Umbilical cord (tissue), 2 donors: ENCODE results near the gene GRIFIN. TPM values are rescaled to one million over a fixed set of nuclear protein-coding genes. Genes with fewer than 3 reads are reported as not detected.

Experiments
- DNase-seq: peaks from one replicate; pipeline ENCODE4 v3.0.0-alpha.2; 2015; ENCODE audit warnings: low spot score
- total RNA-seq: library from RNA; depleted of rRNA; stranded (reverse); fragments of >200 nt; gene quantifications from one replicate; pipeline ENCODE4 v1.2.3, GENCODE V29; 2014; ENCODE audit warnings: low replicate concordance; ENCODE audit not compliant: insufficient read depth

The GRIFIN gene
- total RNA-seq: not detected

- no peak for DNase-seq
Observed at GRCh38 chr7:2476298-2476697, at the start of gene GRIFIN. GRIFIN (minus strand) TSS chr7:2476398; CDS start chr7:2476383, 15 bp downstream.

DNA sequence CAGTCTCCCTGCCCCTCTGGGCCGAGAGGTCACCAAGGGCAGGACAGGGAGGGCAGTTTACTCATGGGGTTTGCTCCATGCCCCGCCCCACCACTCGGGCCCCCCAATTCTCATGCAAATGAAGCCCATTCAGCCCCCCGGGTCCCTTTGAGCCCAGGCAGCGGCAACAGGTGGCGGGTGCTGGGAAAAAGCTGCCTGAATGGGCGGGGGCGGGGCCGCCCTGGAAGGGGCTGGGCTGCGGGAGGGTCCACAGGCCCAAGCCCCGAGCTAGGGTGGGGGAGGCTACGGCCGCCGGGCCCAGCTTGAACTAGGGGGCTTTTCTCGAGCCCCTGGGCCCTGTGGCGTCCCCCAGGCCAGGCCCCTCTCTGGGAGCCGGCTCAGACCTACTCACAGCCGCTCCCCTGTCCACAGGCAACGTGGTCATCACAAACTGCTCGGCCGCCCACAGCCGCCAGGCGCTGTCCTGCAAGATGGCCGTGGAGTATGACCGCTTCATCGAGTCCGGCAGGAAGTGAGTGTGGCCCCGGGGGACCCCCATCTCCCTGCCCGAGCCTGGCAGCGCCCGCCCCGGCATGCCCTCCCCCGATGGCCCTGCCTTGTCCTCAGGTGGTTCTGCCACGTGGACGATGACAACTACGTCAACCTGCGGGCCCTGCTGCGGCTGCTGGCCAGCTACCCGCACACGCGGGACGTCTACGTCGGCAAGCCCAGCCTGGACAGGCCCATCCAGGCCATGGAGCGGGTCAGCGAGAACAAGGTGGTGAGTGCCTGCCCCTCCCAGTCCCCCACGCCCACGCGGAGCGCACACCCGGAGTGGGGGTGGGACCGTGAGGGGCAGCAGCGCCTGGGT lies 48.8 kb upstream of the GRIFIN start:
- DNase-seq: no peak

- DNase-seq: no peak
Observed at GRCh38 chr7:2523941-2524807, 48.0 kb upstream of the GRIFIN start.

DNA sequence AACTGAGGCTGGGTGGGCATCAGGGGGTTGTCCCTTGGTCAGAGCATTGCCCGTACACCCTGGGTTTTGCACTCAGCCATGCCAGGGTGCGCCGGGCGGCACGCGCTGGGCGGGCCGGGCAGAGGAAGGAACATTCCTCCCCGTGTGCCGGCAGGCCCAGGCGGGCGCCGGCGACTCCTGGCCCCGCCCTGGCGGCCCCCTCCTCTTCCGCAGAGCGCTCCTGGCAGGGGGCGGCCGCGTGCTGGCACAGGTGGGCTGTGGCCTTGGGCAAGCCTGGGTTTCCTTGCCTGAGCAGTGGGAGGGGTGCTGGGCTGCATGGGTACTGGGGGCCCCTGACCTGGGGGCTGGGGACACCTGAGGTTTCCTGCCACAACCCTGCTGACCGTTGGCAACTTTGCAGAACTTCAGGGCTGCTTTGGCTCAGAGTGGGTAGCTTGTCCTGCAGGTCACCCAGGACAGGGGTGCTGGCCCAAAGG lies 47.3 kb upstream of the GRIFIN start:
- DNase-seq: no peak

DNA sequence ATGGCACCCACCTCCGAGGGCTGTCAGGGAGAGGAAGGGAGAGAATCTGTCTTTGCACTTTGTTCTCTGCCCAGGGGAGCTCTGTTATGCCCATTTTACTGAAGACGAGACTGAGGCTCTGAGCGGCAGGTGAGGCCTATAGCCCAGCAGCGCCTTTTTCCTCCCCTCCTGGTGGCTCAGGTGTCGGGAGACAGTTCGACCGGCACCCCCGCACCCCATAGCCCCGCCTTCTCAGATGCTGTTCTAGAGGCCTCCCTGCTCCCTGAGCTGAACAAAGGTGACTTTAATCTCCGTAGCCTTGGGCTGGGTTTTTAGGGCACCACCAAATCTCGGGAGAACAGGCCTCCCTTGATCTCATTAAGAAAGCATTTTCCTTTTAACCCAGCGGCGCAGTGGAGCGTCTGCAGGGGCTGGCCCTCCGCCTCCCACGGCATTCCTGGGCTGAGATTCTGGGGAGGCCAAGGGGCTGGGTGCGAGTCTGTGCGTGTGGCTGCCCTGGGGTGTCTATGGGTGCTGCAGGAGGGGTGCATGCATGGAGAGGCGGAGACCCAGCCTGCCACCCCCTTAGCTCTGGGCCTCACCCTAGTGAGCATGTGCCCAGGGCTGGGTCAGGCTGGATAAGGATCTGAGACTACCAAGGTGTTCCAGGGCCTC lies 46.7 kb upstream of the GRIFIN start:
- peak; percentile 82 for DNase-seq

GRCh38 chr7:2521952-2522591 lies 45.9 kb upstream of the GRIFIN start:
- no peak for DNase-seq

GRCh38 chr7:2521341-2521745 lies 45.1 kb upstream of the GRIFIN start:
- no peak for DNase-seq

DNA sequence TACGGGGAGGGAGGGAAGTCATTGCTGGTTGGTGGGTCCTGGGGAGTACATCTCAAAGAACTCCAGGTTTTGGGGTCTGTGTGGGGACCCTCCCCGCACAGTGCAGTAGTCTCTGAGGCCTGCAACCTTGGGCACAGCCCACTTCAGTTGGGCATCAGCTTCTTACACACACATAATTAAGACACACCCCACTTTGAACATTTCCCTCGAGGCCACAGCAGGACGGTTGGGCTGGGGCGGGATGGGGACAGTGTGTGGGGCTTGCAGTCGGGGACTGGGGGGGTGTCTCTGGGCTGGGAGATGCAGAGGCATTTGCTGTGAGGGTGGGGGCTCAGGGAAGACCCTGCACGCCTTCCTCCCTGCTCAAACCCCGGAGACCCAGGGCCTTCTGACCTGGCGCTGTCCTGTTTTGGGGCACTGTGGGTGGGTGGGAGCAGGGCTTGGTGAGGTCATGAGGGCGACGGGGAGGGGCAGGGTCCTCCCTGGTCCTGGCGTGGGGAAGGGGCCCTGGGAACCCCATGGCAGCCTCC lies 44.6 kb upstream of the GRIFIN start:
- DNase-seq: no peak

- no peak for DNase-seq
Observed at GRCh38 chr7:2520131-2520760, 44.0 kb upstream of the GRIFIN start.

- peak; percentile 89 for DNase-seq
Observed at GRCh38 chr7:2519119-2519930, 43.1 kb upstream of the GRIFIN start, which contains the start of gene LFNG. LFNG (plus strand) TSS chr7:2519774; CDS start chr7:2519862, 88 bp downstream.

DNA sequence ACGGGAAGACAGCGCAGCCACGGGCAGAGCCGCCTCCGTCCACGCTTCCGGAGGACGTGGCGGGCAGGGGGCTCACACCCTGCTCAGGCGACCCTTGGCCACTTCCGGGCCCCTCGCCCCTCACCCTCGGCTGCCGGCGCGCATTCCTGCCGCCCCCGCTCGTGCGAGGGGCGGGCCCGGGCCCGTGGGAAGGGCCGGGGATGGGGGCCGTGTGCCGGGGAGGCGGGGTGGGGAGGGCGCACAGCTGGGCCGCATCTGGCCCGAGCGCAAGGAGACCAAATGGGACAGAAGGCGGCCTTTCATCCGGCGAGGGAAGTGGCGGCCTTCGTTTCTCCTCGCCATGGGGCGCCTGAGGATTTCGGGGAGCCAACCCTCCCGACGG lies 42.5 kb upstream of the GRIFIN start:
- DNase-seq: no peak

DNA sequence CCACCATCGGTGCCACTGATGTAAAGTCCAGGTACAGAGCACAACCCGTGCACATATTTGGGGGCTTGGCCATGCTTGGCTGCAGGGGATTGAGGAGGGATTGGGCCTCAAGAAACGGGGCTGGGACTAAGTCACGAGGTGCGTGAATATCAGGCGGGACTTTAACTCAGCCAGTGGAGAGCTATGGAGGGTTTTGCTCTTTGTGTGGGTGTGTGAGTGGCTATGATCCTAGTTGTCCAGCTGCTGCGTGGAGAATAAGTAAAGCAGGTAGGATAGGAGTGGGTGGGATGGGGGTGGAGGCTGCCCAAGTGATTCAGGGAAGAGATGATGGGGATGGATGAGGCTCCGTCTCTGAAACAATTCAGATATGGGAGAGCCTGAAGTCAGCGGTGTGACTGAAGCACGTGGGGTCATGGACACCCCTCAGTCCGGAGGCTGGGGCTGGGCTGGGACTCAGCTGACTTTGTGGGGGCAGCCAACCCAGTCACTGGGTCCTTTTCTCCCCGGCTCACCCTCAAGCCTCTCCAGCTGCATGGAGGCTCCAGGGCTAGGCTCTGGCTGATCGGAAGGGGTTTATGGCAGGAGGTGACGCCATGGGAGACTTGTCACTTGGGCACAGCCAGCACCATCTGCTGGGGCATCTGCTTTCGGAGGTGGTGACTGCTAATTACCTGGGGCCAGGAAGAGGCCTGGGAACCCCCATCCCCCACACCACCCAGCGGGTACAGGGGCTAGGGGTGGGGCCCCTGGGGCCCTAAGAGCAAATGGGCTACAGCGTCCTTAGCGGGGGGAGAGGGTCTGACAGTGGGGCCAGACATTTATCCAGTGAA lies 41.7 kb upstream of the GRIFIN start:
- no peak for DNase-seq

DNA sequence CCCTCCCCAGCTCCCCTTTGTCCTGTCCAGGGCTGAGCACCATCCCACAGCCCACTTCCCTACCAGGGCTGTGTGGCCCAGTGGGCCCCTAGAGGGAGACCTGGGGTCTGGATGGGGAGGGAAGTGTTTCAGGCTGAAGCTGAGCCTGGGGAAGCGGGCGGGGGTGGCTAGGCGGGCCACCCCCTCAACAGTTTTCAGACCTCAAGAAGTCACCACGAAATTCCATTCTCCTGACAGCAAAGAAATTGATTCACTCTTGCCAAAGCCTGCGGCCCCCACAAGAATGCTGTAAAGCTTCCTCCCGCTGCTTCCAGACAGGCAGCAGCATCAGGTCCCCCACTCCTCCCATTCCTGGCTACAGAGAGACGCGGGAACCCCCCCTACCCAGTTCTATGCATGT lies 40.8 kb upstream of the GRIFIN start:
- peak; percentile 77 for DNase-seq

- no peak for DNase-seq
Observed at GRCh38 chr7:2516194-2516555, 40.0 kb upstream of the GRIFIN start.

- no peak for DNase-seq
Observed at GRCh38 chr7:2515424-2516193, 39.4 kb upstream of the GRIFIN start.

- no peak for DNase-seq
Observed at GRCh38 chr7:2514473-2515423, 38.5 kb upstream of the GRIFIN start.

DNA sequence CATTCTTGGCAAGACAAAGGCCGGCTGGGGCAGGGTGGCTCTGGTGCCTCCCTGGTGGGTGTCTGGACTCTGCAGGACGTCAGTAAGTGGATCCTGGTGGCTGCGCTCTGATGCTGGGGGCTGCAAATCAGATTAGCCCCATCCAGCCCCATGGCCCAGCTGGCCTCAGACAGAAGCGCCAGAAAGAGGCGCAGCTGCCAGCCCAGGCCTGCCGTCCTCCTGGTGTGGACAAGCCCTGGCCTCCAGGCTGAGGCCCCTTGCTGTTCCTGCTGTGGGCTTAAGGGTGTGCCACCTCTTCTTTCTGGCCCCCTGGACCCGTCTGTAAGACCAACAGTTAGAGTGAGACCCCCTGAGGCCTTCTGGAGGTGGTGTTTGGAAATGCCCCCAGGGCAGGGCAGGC lies 37.5 kb upstream of the GRIFIN start:
- DNase-seq: no peak
